GM12874 (cell line): ENCODE results near the gene TBC1D32.

Experiments
- TF ChIP-seq, protein P1 (sequence below): IDR thresholded peaks from 2 replicates; pipeline ENCODE4 v1.5.1; 2011; ENCODE audit warnings: low read depth, mild to moderate bottlenecking, control low read depth, low read length, moderate library complexity; ENCODE audit not compliant: insufficient read depth

Gene TBC1D32

DNA sequence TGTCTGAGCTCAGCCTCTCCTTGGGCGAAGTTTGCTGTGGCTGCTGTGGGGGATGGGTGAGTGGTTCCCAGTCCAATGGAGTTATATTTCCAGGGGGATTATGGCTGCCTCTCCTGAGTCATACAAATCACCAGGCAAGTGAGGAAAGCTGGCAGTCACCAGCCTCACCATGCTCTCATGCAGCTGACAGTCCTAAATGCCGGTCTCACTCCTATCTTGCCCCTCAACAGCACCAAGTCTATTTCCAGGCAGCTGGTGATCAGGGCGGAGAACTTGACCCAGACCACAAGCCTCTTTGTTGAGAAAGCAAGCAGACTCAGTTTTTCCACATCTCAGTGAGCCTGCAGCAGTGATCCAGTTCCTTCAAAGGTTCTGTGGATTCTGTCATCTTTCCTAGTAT lies 98.9 kb downstream of the TBC1D32 start:
- TF ChIP-seq, protein P1, sequence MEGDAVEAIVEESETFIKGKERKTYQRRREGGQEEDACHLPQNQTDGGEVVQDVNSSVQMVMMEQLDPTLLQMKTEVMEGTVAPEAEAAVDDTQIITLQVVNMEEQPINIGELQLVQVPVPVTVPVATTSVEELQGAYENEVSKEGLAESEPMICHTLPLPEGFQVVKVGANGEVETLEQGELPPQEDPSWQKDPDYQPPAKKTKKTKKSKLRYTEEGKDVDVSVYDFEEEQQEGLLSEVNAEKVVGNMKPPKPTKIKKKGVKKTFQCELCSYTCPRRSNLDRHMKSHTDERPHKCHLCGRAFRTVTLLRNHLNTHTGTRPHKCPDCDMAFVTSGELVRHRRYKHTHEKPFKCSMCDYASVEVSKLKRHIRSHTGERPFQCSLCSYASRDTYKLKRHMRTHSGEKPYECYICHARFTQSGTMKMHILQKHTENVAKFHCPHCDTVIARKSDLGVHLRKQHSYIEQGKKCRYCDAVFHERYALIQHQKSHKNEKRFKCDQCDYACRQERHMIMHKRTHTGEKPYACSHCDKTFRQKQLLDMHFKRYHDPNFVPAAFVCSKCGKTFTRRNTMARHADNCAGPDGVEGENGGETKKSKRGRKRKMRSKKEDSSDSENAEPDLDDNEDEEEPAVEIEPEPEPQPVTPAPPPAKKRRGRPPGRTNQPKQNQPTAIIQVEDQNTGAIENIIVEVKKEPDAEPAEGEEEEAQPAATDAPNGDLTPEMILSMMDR: no peak

DNA sequence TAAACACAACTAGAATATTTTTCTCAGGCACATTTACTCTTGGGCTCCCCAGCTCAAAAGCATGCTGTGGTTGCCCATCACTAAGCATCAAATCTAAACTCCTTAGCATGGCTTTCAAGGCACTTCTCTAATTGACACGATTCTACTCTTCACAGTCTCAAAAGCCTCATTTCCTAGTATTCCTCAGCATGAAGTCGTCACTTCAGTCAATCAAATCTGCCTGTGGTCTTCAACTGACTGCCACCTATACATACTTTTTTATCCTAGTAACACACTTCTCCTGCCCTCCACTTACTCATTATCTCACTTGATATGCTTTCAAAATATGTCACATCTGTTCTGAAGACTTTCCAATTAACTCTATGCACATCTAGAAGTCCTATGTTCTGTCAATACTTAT lies 110.3 kb downstream of the TBC1D32 start:
- TF ChIP-seq, protein P1: no peak

DNA sequence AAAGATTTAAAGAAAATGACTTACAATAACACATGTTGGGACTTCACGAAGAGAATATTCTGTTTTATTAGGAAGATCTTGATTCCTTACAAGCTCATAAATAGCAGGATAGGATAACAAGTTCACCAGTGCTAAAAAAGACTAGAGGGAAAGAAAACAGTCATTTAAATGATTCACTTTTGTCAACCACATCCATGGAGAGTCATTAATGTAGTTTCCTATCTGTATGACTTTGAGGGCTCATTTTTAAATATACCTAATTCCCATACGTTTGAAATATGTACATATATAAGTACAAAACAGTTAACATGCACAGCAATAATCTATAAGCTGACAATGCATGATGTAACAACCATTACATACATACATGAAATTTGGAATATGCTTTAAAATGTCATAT lies 111.1 kb downstream of the TBC1D32 start:
- TF ChIP-seq, protein P1: no peak

DNA sequence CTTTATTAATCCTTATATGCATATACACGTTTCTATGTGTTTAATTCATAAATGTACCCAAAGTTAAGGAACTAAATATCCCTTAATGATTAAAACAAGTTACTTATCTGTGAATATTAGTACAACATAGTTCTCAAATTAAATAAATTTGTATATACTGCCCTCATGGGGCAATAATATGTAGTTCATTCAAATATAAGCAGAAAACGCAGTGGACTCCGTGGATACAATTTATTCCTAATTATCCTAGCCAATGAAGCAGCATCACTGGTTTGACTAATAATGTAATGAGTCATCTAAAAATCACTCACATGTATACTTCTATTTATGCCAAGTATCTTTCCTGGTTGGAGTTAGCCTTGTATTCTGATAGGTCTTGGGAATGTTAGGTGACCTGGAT lies 111.6 kb downstream of the TBC1D32 start:
- TF ChIP-seq, protein P1: no peak

DNA sequence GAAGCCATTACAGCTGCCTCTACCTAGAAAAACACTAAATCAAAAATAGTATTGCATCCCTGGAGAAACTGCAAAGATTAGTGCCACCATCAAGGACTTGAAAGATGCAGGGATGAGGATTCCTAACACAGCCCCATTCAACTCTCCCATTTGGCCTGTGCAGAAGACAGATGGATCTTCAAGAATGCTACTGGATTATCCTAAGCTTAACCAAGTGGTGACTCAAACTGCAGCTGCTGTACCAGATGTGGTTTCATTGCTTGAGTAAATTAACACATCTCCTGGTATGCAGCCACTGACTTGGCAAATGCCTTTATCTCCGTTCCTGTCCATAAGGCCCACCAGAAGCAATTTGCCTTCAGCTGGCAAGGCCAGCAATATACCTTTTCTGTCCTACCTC lies 117.4 kb downstream of the TBC1D32 start:
- TF ChIP-seq, protein P1: no peak

DNA sequence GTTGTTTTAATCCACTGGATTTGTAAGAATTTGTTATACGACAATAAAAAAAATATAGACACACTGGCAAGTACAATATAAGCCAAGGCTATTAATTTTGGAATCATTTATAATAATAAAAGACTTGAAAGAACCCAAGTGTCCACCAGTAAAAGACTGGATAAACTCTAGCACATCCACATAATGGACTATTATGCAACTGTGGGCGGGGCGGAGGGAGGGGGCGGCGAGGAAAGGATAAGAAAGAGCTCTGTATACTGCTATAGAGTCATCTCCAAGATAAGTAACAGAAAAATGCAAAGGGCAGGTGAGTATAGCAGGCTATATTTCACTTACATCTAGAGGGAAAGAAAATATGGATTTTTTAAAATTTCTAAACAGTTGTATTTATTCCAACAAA lies 123.3 kb downstream of the TBC1D32 start:
- TF ChIP-seq, protein P1: no peak

DNA sequence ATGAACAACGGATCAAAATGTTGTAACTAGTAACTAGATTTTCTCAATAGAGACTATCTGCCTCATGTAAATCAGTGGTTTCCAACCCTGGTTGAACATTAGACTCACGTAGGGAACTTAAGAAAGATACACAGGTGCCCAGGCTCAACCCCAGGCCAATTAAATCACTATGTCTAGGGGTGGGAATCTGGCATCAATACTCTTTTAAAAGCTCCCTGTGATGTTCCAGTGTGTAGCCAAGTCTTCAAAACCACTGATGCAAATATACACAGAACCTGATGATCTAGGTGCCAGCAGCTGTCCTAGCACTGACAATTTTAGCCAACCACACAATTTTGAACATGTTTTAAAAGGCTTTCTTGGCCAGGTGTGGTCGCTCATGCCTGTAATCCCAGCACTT lies 128.7 kb downstream of the TBC1D32 start:
- TF ChIP-seq, protein P1: no peak

DNA sequence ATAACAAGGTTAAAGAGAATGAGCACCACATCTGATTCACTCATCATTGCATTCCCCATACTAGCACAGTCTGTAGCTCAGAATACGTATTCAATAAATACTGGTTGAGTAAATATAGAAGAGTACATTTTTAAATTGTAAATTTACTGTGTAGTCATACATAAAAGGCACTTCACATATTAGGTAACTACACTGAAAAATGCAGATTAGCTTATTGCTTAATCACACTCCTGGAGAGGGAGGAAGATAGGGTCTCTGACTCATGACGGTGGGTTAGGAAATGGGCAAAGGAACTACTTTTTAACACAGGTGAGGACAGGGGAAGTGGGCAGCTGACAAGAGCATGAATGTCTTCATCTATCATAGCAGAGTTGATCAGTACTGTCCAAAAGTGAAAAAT lies 133.2 kb downstream of the TBC1D32 start:
- TF ChIP-seq, protein P1: no peak
